Fibroblast of lung (primary cell): ENCODE data around the gene KLHL7.

Source experiments
- EZH2 ChIP-seq: IDR thresholded peaks from 2 replicates; pipeline ENCODE4 v1.5.1; 2012; ENCODE audit warnings: low read length, control low read depth, mild to moderate bottlenecking; ENCODE audit errors: missing control alignments
- TF ChIP-seq, protein P1 (sequence below), 2 donors: IDR thresholded peaks in 1 of 2; conservative IDR thresholded peaks in 1 of 2; 1 replicate in 1 of 2; 2 replicates in 1 of 2; pipeline ENCODE4 v1.5.1; 2011 to 2012; ENCODE audit warnings: low read length in 2 of 2, control low read depth in 1 of 2, inconsistent platforms in 1 of 2, low read depth in 1 of 2, mild to moderate bottlenecking in 1 of 2

DNA sequence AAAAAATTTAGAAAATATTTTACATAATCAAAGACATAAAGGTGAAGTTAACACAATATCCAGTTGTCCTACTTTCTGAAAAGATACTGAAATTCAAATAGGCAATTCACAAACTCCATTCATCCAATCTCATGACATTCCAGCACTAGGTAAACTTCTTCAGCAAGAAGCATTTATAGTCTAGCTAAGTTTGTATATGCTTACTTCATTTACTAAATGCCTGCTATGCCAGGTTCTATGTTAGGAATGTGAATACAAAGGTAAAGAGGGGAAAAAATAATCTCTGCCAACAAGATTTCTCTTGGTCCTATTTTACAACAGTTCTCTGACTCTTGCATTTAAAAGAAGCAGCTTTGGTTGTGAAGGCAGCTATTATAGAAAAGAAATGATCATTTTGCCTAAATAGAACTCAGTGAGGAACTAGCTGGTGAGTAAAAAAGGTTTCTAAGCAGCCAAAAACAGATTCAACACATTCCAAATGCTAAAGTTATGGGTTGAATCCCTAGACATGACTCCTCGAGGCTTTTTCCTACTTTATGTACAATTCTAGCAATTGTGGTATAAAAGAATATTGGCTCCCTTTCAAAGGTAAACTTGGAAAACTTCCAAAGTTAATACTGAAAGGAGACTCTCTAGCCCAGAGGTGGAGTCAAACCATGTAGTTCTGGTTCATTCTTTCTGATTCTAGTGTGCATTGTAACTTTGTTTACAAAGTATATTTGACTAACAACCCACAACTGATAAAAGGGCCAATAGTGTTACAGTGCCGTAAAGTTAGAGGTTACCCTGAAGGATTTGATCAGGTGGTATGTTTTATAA is 30.9 kb upstream of the KLHL7 start:
- TF ChIP-seq EZH2, result no peak
- TF ChIP-seq, protein P1, sequence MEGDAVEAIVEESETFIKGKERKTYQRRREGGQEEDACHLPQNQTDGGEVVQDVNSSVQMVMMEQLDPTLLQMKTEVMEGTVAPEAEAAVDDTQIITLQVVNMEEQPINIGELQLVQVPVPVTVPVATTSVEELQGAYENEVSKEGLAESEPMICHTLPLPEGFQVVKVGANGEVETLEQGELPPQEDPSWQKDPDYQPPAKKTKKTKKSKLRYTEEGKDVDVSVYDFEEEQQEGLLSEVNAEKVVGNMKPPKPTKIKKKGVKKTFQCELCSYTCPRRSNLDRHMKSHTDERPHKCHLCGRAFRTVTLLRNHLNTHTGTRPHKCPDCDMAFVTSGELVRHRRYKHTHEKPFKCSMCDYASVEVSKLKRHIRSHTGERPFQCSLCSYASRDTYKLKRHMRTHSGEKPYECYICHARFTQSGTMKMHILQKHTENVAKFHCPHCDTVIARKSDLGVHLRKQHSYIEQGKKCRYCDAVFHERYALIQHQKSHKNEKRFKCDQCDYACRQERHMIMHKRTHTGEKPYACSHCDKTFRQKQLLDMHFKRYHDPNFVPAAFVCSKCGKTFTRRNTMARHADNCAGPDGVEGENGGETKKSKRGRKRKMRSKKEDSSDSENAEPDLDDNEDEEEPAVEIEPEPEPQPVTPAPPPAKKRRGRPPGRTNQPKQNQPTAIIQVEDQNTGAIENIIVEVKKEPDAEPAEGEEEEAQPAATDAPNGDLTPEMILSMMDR (conservative IDR thresholded peaks at IDR 0.05 in 1 of 2, IDR thresholded peaks at IDR 0.05 in 1 of 2; ENCODE audit: low read depth in 1 of 2, low read length in 2 of 2), result no peak
